ENCODE data around the gene SLC26A1.
A peak's percentile ranks its signal among the peaks of the same experiment; 100 is the strongest.

The SLC26A1 gene

DNA sequence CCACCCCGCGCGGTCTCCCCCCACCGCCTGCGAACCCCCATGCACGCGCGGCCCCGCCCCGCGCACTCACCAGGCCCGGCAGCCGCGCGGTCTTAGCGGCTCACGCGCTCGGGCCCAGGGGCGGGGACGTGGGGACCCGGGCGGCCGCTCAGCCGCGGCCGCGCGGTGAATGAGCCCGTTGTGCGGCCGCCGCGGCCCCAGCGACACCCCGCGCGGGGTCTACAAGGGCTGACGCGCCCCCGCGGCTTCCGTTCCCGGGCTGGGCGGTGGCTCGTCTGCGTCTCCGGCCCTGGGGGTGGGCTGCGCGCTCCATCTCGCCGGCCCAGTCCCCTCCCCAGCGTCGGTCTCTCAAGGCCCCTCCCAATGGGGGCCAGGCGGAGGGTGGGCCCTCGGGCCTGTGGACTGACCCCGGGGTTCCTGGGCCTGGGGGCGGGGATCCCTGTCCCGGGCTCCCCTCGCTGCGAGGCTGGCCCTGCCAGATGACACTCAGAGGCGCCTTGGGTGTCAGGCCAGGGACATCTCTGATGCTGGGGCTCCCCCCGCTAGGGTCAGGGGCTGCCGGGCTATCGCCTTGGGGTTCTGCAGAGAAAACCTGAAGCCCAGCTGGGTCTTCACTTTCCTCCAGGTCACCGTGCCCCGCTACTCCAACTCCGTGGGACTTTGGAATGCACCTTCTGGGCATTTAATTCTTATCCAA is 4.3 kb upstream of the SLC26A1 start:
- DNase-seq: no peak

DNA sequence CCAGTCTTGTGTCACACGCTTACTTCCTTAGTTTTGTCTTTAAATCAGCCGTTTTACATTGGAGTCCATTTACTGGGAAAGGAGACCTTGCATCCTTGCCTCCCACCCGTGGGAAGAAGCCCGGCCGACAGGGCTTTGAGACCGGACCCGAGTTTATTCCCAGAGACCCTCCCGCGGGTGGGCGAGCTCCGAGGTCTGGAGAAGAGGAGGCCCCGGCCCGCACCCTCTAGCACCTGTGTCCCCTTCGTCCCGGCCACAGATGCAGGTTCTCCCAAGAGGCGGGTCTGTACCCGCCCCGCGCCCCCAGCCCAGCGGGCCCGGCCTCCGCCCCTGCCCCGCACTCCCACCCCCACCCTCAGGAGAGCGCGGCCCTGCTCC is 3.8 kb upstream of the SLC26A1 start:
- DNase-seq: no peak

DNA sequence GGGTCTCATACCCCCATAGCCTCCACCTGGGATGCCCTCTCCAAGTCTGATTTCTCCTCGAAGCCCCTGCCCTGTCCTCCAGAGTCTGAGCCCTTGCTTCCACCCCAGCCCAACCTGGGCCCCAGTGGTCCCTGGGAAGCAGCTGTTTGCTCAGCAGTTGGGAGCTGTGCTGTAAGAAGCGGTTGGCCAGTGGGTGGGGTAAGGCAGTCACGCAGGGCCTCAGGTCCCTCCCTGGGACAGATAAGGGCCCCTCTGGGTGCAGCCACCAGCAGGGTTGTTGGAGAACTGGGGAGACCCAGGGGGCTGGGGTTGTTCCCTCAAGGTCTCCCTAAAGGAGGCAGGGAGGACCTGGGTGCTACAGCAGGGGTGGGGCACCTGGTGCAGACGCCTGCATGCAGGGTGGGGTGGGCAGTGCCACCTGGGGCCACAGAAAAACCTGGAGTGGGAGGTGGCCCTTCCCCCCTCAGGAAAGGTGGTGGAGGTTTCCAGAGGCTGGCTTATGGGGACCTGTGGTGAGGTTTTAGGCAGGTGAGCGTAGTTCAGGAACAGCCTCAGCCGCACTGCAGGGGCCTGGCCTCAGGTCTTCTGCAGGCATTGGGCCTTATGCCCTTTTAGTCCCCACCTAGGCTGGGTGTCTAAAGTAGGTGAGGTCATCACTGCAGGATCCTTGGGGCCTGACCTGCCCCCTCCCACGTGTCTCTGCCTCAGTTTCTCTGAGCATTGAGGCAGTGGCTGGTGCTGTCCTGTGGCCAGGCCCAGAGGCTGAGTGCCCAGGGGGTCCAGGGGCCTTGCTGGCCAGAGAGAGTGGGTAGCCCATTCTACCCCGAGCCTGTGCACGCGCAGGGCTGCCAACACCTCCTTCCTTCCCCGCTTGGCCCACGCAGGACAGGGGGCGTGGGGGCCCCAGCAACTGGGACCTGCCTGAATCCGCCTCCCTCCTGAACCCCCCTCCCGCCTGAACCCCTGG is 3.1 kb upstream of the SLC26A1 start:
- no peak for DNase-seq

DNA sequence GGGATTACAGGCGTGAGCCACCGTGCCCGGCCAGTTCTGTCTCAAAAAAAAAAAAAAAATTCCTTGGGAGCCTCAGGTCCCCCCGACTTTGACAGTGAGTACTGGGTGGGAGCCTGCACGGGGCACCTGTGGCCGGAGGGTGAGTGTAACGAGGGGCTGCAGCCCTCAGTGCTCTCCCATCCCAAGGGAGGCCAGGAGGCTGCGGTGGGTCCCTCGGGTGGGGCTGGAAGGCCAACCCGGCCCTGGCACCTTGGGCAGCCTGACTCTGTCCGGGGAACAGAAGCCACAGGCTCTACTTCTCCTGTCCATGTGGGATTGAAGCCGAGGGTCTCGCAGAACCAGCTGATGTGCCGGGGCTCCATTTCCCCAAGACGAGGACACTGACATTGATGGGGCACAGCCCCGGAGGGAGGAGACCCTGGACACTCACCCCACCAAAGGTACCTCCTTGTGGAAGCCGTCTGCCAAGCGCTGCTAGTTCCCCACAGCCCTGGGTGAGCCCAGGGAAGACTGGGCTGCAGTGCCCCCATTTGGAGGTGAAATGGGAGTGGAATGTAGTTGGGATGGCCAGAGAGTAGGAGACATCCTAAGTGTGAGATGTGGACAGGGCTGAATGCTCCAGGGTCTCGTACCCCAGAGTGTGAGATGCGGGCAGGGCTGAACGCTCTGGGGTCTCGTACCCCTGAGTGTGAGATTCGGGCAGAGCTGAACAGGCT is 2.3 kb upstream of the SLC26A1 start:
- no peak for DNase-seq

DNA sequence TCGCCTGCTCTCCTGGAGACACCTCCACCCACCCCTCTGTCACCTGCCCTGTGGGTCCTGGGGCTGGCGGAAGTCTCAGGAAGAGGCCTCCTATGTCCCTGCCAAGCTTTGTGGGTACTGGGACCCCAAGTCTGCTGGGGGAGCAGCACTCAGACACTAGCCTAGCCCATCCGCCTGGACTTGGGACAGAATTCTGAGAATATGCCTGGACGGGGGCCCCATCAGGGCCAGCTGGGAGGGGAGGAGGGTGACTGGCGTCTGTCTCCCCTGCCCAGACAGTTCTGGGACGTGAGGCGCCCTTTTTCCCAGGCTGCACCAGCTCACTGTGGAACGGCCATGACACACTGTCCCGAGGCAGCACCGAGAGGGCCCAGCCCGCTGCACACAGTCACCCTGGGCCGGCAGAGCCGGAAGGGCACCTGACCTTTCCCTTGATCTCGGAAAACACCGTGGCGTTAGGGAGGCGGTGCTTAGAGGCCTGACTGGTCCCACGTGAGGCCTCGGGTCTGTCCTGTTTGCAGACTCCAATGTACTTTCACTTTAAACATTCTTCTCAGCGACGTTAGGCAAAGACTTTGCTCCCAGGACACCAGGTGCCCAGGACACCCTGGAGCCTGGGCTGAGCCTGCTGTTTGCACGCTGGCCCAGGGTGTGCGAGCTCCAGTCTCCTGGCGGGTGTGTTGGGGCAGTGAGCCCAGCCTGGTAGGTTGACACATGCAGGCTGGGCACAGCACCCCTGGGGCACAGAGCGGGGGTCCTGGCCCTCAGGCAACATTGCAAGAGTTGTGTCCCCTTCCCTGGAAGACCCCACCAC is 700 bp downstream of the SLC26A1 start:
- no peak for DNase-seq

DNA sequence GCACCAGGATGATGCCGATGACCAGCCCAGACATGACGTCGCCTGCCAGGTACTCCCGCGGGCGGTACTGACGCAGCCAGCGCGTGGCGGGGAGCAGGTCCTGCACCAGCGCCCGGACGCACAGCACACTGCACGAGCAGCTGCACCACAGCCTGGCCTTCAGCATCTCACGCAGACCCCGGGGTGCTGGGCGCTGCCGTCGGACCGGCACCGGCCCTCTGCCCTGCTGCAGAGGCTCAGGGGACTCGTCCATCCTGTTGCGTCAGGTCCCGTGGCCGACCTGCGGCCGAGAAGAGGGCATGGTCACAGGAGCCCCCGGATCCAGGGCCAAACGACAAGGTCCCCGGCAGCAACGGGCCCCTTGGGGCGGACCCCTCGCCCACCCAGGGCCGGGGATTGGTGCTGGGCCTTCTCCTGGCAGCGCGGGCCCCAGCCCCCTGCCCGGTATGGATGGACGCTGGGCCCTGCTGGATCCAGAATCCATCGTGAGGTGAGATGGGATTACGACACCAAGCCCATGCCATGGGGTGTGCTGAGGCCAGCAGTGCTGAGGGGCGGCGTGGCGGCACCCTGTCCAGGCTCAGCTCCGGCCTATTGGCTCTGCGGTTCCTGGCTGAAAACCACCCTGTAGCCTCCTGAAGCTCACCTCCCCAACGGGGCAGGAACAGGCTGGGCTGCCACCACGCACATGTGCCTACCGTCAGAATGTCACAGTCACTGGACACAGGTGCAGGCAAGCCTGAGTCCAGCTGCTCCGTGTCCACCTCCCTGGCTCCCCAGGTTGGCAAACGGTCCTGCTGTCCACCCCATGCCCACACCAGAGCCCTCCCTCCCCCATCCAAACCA is 1.5 kb downstream of the SLC26A1 start:
- no peak for DNase-seq

DNA sequence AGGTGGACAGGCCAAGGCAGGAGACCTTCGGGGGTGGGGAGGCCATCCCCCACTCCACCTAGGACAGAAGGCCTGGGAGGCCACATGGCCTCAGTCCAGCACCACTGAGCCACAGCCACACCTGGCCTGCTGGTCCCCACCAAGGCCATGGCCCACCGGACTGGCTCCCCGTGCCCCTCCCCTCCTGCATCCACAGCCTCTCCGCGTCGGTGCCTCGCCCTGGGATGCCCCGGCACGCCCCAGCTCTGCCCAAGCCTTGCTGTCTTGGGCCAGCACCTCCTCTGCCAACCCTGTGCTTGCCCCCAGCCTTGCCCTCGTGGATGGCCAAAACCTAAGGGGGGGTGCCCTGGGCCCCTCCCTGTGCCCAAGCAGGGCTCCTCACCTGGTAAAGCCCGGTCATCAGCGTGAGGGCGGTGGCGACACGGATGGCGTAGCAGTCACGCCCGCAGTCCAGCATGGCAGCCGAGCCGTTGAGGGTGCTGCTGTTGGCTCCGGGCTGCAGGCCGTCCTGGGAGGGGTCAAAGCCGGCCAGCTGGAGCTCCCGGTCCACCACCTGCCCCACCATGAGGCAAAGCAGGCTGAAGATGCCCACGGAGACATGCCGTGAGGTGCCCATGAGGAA is 2.3 kb downstream of the SLC26A1 start:
- no peak for DNase-seq

DNA sequence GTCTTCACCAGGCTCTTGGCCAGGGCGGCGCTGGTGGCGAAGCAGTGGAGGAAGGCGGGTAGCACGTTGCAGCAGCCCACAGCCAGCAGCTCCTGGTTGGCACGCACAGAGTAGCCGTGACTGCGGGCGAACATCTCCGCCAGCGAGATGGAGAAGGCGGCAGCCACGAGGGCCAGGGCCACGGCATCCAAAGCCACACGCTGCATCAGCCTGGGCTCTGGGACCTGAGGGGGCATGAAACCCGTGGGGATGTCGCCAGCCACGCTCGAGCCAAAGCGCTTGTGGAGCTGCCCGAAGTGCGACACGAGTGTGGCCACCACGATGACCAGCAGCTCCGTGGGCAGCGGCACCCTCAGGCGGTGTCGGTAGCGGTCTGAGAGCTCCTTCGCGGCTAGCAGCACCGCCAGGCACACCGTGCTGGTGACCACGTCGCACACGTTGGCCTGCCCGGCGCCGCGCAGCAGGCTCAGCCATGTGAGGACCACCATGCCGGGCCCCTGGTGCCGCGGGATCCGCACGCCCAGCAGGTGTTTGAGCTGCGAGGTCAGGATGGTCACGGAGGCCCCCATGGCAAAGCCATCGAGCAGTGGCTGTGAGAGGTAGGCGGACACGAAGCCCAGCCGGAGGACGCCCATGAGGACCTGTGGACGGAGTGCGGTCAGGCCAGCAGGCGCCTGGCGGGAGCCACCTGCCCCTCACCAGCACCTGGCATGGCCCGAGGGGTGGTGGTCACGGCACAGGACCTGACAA is 3.3 kb downstream of the SLC26A1 start:
- DNase-seq: no peak

DNA sequence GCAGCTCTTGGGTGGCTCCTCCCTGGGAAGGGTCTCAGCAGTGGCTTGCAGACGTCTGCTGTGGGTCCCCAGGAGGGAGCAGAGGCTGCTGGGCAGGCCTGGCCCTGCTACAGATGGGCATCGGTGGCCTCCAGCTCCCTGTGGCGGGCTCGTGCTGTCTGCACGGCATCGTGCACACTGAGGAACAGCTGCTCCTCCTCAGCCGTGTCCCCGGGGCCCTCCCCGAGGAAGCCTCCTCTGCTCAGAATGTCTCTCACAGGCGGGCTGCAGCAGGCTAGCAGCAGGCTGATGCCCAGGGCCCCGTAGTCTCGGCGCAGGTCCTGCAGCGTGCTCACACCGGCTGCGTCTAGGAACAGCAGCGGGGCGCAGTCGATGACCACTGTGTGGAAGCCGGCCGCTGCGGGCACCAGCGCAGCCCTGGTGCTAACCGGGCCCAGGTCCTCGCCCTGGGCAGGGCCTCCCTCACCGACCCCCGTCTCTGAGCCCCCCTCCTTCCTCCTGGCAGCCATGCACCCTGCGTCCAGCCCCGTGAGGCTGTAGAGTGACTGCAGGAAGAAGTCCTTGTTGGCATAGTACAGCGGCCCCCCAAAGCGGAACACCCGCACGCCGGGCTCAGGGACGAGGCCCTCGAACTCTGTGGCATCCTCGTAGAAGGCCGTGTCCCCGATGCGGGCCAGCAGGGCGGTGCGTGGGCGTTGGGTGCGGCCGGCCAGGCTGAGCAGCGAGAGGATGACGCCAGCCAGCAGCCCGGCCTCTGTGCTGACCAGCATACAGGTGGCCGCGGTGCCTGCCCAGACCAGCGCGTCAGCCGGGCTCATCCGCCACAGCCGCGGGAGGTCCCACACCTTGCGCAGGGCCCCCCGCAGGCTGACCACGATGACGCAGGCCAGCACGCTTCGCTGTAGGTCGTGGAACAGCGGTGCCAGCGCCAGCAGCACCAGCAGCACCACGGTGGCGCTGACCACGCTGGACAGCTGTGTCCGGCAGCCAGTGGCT is 4.2 kb downstream of the SLC26A1 start:
- no peak for DNase-seq

DNA sequence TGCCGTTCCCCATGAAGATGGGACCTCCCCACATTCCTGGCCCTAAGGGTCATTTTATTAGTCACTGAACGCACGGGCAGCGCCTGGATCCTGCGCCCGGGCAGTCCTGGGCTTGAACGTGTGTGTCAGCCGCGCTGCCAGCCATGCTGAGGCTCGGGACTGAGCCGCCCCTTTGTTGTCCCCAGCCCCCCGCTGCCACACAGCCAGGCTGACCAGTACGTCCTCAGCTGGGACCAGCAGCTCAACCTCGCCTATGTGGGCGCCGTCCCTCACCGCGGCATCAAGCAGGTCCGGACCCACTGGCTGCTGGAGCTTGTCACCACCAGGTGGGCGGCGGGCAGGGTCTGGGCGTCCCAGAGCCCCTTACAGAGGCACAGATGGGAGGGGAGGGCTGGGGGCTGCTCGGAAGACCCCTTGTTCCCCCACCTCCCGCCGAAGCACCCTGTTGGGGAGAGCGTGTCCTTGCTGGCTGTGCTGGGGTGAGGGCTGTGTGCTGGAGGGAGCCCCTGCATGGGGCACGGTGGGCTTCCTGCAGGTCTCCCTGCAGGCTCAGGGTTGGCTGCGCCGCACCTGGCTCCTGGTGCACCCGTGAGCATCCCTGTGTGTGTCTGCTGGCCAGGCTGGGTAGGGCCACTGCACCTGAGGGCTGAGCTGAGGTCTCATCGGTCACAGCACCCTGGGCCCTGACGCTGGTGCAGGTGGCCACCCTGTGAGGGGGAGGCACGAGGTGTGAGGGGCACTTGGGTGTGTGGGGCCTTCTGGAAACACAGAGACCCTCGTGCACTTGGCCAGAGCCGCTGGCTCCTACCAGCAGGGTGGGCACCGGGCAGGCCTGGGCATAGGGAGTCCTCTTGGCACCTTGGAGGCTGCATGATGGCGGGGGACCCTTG is 5.3 kb downstream of the SLC26A1 start:
- no peak for DNase-seq

DNA sequence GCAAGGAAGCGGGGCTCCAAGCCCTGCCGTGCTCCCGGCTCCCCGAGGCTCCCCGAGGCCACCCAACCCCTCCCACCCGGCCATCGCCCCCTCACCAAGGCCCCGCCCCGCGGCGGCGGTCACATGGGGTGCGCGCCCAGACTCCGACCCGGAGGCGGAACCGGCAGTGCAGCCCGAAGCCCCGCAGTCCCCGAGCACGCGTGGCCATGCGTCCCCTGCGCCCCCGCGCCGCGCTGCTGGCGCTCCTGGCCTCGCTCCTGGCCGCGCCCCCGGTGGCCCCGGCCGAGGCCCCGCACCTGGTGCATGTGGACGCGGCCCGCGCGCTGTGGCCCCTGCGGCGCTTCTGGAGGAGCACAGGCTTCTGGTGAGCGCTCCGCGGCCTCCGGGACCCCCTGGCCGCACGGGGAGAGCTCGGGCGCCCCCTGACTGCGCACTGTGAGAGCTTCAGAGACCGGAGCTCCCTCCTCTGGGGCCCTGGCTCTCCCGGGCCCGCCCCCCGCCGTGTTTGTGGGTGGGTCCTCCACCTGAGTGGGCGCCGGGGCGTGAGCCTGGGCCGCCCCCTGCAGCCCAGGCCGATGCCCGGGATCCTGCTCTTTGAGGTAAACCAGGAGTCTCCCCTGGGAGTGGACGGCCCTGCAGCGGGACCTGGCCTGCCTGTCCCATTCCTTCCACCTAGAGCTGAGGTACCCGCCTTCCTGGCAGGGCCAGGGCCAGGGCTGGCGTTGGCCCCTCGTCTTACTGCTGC is 6.2 kb downstream of the SLC26A1 start, which contains the start of gene IDUA:
Gene IDUA (plus strand): TSS at position 166 of the 745 bp plus-strand sequence. CDS start 41 bp downstream, at position 207.
- DNase-seq: peak; percentile 83

DNA sequence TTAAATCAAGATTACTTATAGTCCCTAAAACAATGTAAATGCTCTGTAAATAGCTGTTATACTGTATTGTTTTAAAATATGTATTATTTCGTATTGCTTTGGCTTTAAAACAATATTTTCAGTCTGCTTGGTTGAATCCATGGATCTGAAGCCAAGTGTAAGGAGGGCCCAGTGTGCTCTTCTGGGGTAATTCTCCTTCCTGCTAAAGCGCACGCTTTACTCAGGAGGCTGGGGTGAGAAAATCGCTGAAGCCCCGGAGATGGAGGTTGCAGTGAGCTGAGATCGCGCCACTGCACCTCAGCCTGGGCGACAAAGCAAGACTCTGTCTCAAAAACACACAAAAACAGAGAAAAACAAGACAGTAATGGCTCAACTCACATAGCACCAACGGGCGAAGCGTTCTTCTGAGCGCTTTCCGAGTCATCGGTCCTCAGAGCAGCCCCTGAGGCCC is 6.8 kb downstream of the SLC26A1 start:
- no peak for DNase-seq

DNA sequence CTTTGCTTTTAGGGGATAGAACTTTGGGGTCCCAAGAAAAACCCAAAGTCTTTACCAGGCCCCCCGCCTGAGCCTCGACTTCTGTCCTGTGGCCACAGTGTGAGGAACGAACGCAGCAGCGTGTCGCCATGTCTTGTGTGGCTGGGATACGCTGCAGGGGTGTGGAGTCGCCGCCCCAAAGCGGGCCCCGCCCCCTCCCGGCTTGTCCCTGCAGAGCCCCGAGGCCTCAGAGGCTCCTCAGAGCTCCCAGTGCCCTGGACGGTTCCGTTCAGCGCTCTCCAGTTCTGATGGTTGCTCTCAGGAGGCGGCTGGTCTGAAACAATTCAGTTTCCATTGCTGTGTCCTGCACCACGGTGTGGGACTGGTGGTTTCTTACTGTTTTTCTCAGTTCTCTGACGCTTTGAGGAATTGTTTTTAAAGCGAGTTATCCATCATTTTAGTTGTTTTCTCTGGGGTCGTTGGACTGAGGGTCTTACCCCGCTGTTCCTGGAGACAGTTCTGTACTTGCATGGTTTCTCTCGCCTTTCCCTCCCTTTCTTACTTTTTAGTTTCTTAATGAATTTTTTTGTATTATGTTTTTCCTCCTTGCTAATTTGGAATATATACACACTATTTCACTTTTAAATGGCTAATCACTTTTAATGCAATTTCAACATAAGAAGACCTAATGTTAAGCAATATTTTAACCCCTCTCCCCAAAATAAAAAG is 7.9 kb downstream of the SLC26A1 start:
- peak; percentile 67 for DNase-seq

DNA sequence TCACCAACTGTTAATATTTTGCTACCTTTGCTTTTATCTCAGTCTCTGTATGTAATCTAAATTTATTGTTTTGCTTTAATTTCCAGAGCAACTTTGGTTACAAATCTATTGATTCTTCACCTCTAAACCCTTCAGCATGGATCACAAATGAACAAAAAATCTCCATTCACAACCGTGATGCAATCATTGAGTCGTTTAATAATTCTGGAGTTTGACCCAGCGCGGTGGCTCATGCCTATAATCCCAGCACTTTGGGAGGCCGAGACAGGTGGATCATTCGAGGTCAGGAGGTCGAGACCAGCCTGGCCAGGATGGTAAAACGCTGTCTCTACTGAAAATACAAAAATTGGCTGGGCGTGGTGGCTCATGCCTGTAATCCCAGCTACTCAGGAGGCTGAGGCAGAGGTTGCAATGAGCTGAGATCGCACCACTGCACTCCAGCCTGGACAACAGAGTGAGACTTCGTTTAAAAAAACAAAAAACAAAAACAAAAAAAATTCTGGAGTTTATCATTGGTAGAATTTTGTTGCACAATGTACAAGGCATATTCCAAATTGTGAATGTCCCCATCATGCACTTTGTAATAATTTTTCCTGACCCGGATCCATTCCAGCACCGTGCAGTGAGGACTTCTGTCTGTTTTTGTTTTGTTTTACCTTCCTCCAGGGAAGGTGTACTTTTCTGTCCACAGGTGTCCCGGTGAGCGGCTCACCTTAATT is 8.7 kb downstream of the SLC26A1 start:
- no peak for DNase-seq

DNA sequence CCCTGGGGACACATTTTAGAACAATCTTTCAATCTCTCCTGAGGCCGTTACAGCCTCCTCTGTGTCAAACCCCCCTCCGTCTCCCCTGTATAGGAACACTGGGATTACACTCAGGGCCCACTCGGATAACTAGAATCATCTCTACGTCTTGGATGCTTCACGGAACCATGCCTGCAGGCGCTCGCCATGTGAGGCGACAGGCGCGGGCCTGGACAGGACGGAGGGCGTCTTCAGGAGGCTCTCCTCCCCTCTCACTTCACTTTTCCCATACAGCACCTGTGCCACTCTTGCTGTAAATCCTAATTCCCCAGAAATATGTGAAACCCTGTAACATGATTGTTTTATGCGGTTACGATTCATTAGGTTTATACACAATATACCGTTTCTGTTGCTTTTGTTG is 10.4 kb downstream of the SLC26A1 start:
- DNase-seq: no peak

DNA sequence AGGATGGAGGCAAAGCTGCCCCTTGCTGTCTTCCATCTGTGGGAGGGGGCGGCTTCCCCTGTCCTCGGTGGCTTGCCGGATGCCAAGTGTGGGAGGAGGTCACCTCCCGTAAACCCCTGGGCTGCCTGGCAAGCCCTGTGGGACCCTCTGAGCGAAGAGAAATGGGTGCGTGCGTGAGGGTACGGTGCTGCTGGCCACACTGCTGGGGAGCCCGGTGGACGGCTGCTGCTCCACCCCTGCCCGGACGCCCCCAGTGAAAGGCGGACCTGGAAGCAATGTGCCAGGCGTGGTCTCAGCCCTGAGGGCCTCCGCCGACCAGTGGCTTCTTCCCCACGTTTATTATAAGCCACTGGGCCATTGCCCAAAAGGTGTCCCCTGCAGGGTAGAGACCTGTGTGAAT is 10.9 kb downstream of the SLC26A1 start:
- DNase-seq: no peak
